Ascending aorta (tissue), 2 donors: ENCODE results near the gene PPT2. TPM values are rescaled to one million over a fixed set of nuclear protein-coding genes. Genes with fewer than 3 reads are reported as not detected.

Experiments used
- DNase-seq, 2 donors: peaks; one replicate each; pipeline ENCODE4 v3.0.0-alpha.2; 2019; ENCODE audit warnings: low spot score in 2 of 2
- H3K27ac ChIP-seq, 2 donors: fragments of 200-600 bp; sonication (generic); one replicate each; pipeline ENCODE4 v1.5.1; 2016 to 2017; ENCODE audit warnings: mild to moderate bottlenecking in 1 of 2
- H3K27me3 ChIP-seq: fragments of 200-600 bp; sonication (generic); one replicate; pipeline ENCODE4 v1.5.1; 2017
- H3K36me3 ChIP-seq, 2 donors: fragments of 200-600 bp; sonication (generic); one replicate each; pipeline ENCODE4 v1.5.1; 2016
- H3K4me1 ChIP-seq, 2 donors: fragments of 200-600 bp; sonication (generic); one replicate each; pipeline ENCODE4 v1.5.1; 2016 to 2017; ENCODE audit warnings: mild to moderate bottlenecking in 1 of 2
- H3K4me3 ChIP-seq, 2 donors: fragments of 200-600 bp; sonication (generic); one replicate each; pipeline ENCODE4 v1.5.1; 2016 to 2017; ENCODE audit warnings: mild to moderate bottlenecking in 1 of 2
- H3K9me3 ChIP-seq, 2 donors: fragments of 200-600 bp; sonication (generic); one replicate each; pipeline ENCODE4 v1.5.1; 2016
- CTCF ChIP-seq, 3 experiments: fragments of 200-600 bp in 2 of 3; fragments of 450-650 bp in 1 of 3; sonication (generic) in 2 of 3; IDR thresholded peaks; one replicate each; pipeline ENCODE4 v1.5.1; 2016 to 2019; ENCODE audit warnings: antibody characterized with exemption in 3 of 3, mild to moderate bottlenecking in 1 of 3, moderate library complexity in 1 of 3
- intact Hi-C: fragments of 100-400 bp; cut with DNase I; formaldehyde crosslinking; loops from one replicate; pipeline ENCODE4 v1.15.1; 2023
- total RNA-seq: library from RNA; depleted of rRNA; stranded (reverse); fragments of >200 nt; gene quantifications from one replicate; pipeline ENCODE4 v1.1.0, GENCODE V29; 2016

Gene PPT2
- total RNA-seq, 1 donor from 2014 or later: 839 TPM

GRCh38 chr6:32188381-32189068 lies 34.6 kb downstream of the PPT2 start:
- no peaks in the 10 kb centered on the region for H3K9me3 ChIP-seq
- no peak for DNase-seq
- intact Hi-C loops: loop anchor here (10.0 kb wide), 1 partner anchor 644 kb away; the partner anchor contains the start of genes ATP6V1G2, DDX39B and NFKBIL1
- TF ChIP-seq CTCF (IDR thresholded peaks at IDR 0.05): no peak
- H3K4me3 ChIP-seq: peak overlapping the region; percentile 67 to 98
- peaks cover 5 to 25% of the 10 kb centered on the region in 2 donors for H3K4me1 ChIP-seq
- H3K27ac ChIP-seq: peak overlapping the region; percentile 80 to 99
- no peaks in the 10 kb centered on the region for H3K27me3 ChIP-seq
- peaks cover 18 to 19% of the 10 kb centered on the region in 2 donors for H3K36me3 ChIP-seq

GRCh38 chr6:32189069-32189741 lies 35.3 kb downstream of the PPT2 start:
- Histone ChIP-seq H3K36me3 (peaks cover 18 to 19% of the 10 kb centered on the region in 2 donors), H3K4me1 (peaks cover 5 to 25% of the 10 kb centered on the region in 2 donors), H3K27me3 (no peaks in the 10 kb centered on the region), H3K9me3 (no peaks in the 10 kb centered on the region), H3K4me3 (peak overlapping the region; percentile 67 to 98), H3K27ac (peak overlapping the region; percentile 80 to 99)
- intact Hi-C loops: loop anchor here (10.0 kb wide), 1 partner anchor 644 kb away; the partner anchor contains the start of genes ATP6V1G2, DDX39B and NFKBIL1
- DNase-seq: no peak
- no peak for TF ChIP-seq CTCF (IDR thresholded peaks at IDR 0.05)

- intact Hi-C loops: loop anchor here (1.0 to 10.0 kb wide), 2 partner anchors 11 to 645 kb away; partner anchors contain the start of genes ATP6V1G2, DDX39B, NFKBIL1 and RNF5
- peak overlapping the region; percentile 67 to 98 for H3K4me3 ChIP-seq
- H3K27ac ChIP-seq: peak overlapping the region; percentile 80 to 99
- H3K9me3 ChIP-seq: no peaks in the 10 kb centered on the region
- no peak for TF ChIP-seq CTCF (IDR thresholded peaks at IDR 0.05)
- peaks cover 5 to 25% of the 10 kb centered on the region in 2 donors for H3K4me1 ChIP-seq
- H3K36me3 ChIP-seq: peaks cover 18 to 19% of the 10 kb centered on the region in 2 donors
- no peaks in the 10 kb centered on the region for H3K27me3 ChIP-seq
- no peak for DNase-seq
These were observed 35.8 kb downstream of the PPT2 start for GRCh38 chr6:32189742-32190053.

GRCh38 chr6:32190054-32190851 lies 36.3 kb downstream of the PPT2 start, which contains the start of gene PBX2:
Gene PBX2, minus strand, starts transcription at chr6:32190202. Its CDS starts 287 bp downstream, at chr6:32189915.
- intact Hi-C loops: loop anchor here (1.0 kb wide), 1 partner anchor 12 kb away; the partner anchor contains the start of gene RNF5

More at GRCh38 chr6:32190054-32190851, 36.3 kb downstream of the PPT2 start, which contains the start of gene PBX2:
- H3K27ac ChIP-seq: peak within 1 kb of the TSS; percentile 80 to 99
- peak within 1 kb of the TSS; percentile 67 to 98 for H3K4me3 ChIP-seq
- DNase-seq: peak; percentile 66 to 93
- no peaks in the 10 kb centered on the region for H3K9me3 ChIP-seq
- no peak for TF ChIP-seq CTCF (IDR thresholded peaks at IDR 0.05)
- H3K27me3 ChIP-seq: no peaks in the 10 kb centered on the region
- H3K36me3 ChIP-seq: peaks cover 18 to 19% of the 10 kb centered on the region in 2 donors
- H3K4me1 ChIP-seq: peaks cover 5 to 25% of the 10 kb centered on the region in 2 donors
